ENCODE data around the gene BANP.
"Not testable (repeated sequence)": the region's sequence is repeated elsewhere in the genome, so short reads cannot be mapped to it uniquely, and the experiment has no call there.

The BANP gene

GRCh38 chr16:88050952-88051660 lies 99.9 kb downstream of the BANP start:
- DNase-seq (ENCODE audit: low spot score) = no peak

GRCh38 chr16:88052661-88053060 lies 101.4 kb downstream of the BANP start:
- no peak for DNase-seq (ENCODE audit: low spot score)

GRCh38 chr16:88053479-88053878 lies 102.2 kb downstream of the BANP start:
- not testable (repeated sequence) for DNase-seq (ENCODE audit: low spot score)

- no peak for DNase-seq (ENCODE audit: low spot score)
Measured at GRCh38 chr16:88055356-88055755, 104.1 kb downstream of the BANP start.

GRCh38 chr16:88056212-88056611 lies 105.0 kb downstream of the BANP start:
- no peak for DNase-seq (ENCODE audit: low spot score)

GRCh38 chr16:88057656-88058055 lies 106.4 kb downstream of the BANP start:
- DNase-seq (ENCODE audit: low spot score) = no peak

- no peak for DNase-seq (ENCODE audit: low spot score)
Measured at GRCh38 chr16:88058136-88058535, 106.9 kb downstream of the BANP start.

GRCh38 chr16:88058817-88059216 lies 107.6 kb downstream of the BANP start:
- no peak for DNase-seq (ENCODE audit: low spot score)

- DNase-seq (ENCODE audit: low spot score) = no peak
Measured at GRCh38 chr16:88059701-88060386, 108.6 kb downstream of the BANP start.

- no peak for DNase-seq (ENCODE audit: low spot score)
Measured at GRCh38 chr16:88060524-88061219, 109.4 kb downstream of the BANP start.

GRCh38 chr16:88061346-88062110 lies 110.3 kb downstream of the BANP start:
- no peak for DNase-seq (ENCODE audit: low spot score)

- peak; percentile 94 for DNase-seq (ENCODE audit: low spot score)
Measured at GRCh38 chr16:88062341-88063210, 111.3 kb downstream of the BANP start.

- DNase-seq (ENCODE audit: low spot score) = peak; percentile 91
Measured at GRCh38 chr16:88063211-88063773, 112.1 kb downstream of the BANP start.

- peak; percentile 18 for DNase-seq (ENCODE audit: low spot score)
Measured at GRCh38 chr16:88064011-88064888, 113.0 kb downstream of the BANP start.

- no peak for DNase-seq (ENCODE audit: low spot score)
Measured at GRCh38 chr16:88064889-88065746, 113.9 kb downstream of the BANP start.

- DNase-seq (ENCODE audit: low spot score) = no peak
Measured at GRCh38 chr16:88065747-88066142, 114.5 kb downstream of the BANP start.

- no peak for DNase-seq (ENCODE audit: low spot score)
Measured at GRCh38 chr16:88066234-88066633, 115.0 kb downstream of the BANP start.

- DNase-seq (ENCODE audit: low spot score) = no peak
Measured at GRCh38 chr16:88066680-88067529, 115.7 kb downstream of the BANP start.
